Panc1 (cell line): ENCODE results near the gene CCDC18.

Experiments
- CTCF ChIP-seq: fragments of 450-650 bp; IDR thresholded peaks from 2 replicates; pipeline ENCODE4 v1.5.1; 2017; ENCODE audit warnings: mild to moderate bottlenecking
- POLR2AphosphoS5 ChIP-seq: IDR thresholded peaks from 2 replicates; pipeline ENCODE4 v1.6.1; 2012; ENCODE audit warnings: mild to moderate bottlenecking, low read depth, low read length, moderate library complexity
- REST ChIP-seq, 2 experiments: IDR thresholded peaks; 2 replicates each; pipeline ENCODE4 v1.6.1; 2011 to 2012; ENCODE audit warnings: low read depth in 2 of 2, control low read depth in 1 of 2, low read length in 1 of 2, mild to moderate bottlenecking in 1 of 2, moderate library complexity in 1 of 2; ENCODE audit not compliant: insufficient read depth in 1 of 2
- SIN3A ChIP-seq: IDR thresholded peaks from 2 replicates; pipeline ENCODE4 v1.6.1; 2012; ENCODE audit warnings: low read depth, mild to moderate bottlenecking, low read length, moderate library complexity, borderline replicate concordance; ENCODE audit not compliant: insufficient read depth
- TCF7L2 ChIP-seq: IDR thresholded peaks from 2 replicates; pipeline ENCODE4 v1.6.1; 2011; ENCODE audit warnings: mild to moderate bottlenecking, low read depth, low read length, inconsistent platforms

GRCh38 chr1:93219443-93219842 lies 38.9 kb downstream of the CCDC18 start:
- TF ChIP-seq SIN3A (no peak), CTCF (no peak), REST (IDR thresholded peaks at IDR 0.05; ENCODE audit: insufficient read depth in 1 of 2, low read depth in 2 of 2, low read length in 1 of 2) (no peak), POLR2AphosphoS5 (no peak), TCF7L2 (no peak)
